A549 (cell line): ENCODE data around the gene LPAR1. TPM values are rescaled to one million over a fixed set of nuclear protein-coding genes. Genes with fewer than 3 reads are reported as not detected.

Experiments
- ATAC-seq, 2 experiments: fragments of 200-7000 bp in 1 of 2; fragments of >200 bp in 1 of 2; cut with Nextera tagmentation in 1 of 2; cut with Tn5 transposase in 1 of 2; 3 replicates each; pipeline versions ENCODE4 v1.8.0 to v1.9.1; 2018 to 2020; ENCODE audit warnings: mild to moderate bottlenecking in 1 of 2, moderate library complexity in 1 of 2
- CTCF ChIA-PET: fragments of 300-600 bp; sonication (Branson Sonifier 250); formaldehyde crosslinking; extraction: SDS; loops from one replicate; lab custom pipeline; 2021; ENCODE audit warnings: antibody characterized with exemption, inconsistent platforms; lab: Yijun Ruan, JAX
- POLR2A ChIA-PET: fragments of 350-600 bp; formaldehyde crosslinking; extraction: SDS; loops from one replicate; lab custom pipeline; 2021; ENCODE audit warnings: antibody characterized with exemption, inconsistent platforms; lab: Yijun Ruan, JAX
- DNase-seq, 2 experiments: peaks; one replicate each; pipeline versions ENCODE4 v3.0.0 to v3.0.0-alpha.2; 2011 to 2016; ENCODE audit warnings: low read depth in 1 of 2, low spot score in 1 of 2
- FAIRE-seq: peaks from 2 replicates; lab custom pipeline; 2011; peaks lifted over from hg19 to GRCh38; lab: Jason Lieb, UNC
- H3K27ac ChIP-seq, 2 experiments: fragments of >200 bp; sonication (Bioruptor Twin); formaldehyde crosslinking; 3 replicates each; pipeline ENCODE4 v1.5.1; 2016 to 2017
- H3K4me1 ChIP-seq: fragments of >200 bp; sonication (Bioruptor Twin); formaldehyde crosslinking; 3 replicates; pipeline ENCODE4 v1.6.1; 2016
- H3K4me2 ChIP-seq: fragments of >200 bp; sonication (Bioruptor Twin); formaldehyde crosslinking; 3 replicates; pipeline ENCODE4 v1.6.1; 2016
- H3K4me3 ChIP-seq: fragments of >200 bp; sonication (Bioruptor Twin); formaldehyde crosslinking; 3 replicates; pipeline ENCODE4 v1.5.1; 2016
- H3K9me3 ChIP-seq: fragments of >200 bp; sonication (Bioruptor Twin); formaldehyde crosslinking; 3 replicates; pipeline ENCODE4 v1.6.1; 2016
- BHLHE40 ChIP-seq: IDR thresholded peaks from 2 replicates; pipeline ENCODE4 v1.6.1; 2012; ENCODE audit warnings: low read depth, low read length, inconsistent platforms
- CBX2 ChIP-seq: fragments of 200-600 bp; sonication (generic); IDR thresholded peaks from 2 replicates; pipeline ENCODE4 v1.6.1; 2016; ENCODE audit warnings: low read depth, mild to moderate bottlenecking, borderline replicate concordance
- CBX8 ChIP-seq: fragments of 200-600 bp; sonication (generic); IDR thresholded peaks from 2 replicates; pipeline ENCODE4 v1.6.1; 2016
- CEBPB ChIP-seq, 2 experiments: fragments of >200 bp in 1 of 2; sonication (Bioruptor Twin) in 1 of 2; formaldehyde crosslinking in 1 of 2; IDR thresholded peaks; 2 replicates each; pipeline ENCODE4 v1.6.1; 2012 to 2016
- CHD2 ChIP-seq: fragments of 150-350 bp; IDR thresholded peaks from 2 replicates; pipeline ENCODE4 v1.6.1; 2014; ENCODE audit warnings: low read length; ENCODE audit not compliant: partially characterized antibody
- CHD4 ChIP-seq: fragments of 200-600 bp; sonication (generic); IDR thresholded peaks from 2 replicates; pipeline ENCODE4 v1.6.1; 2016; ENCODE audit warnings: antibody characterized with exemption, mild to moderate bottlenecking, borderline replicate concordance
- CTCF ChIP-seq: fragments of >200 bp; sonication (Bioruptor Twin); formaldehyde crosslinking; IDR thresholded peaks from 3 replicates; pipeline ENCODE4 v1.5.1; 2016
- E2F6 ChIP-seq: IDR thresholded peaks from 2 replicates; pipeline ENCODE4 v1.6.1; 2012; ENCODE audit warnings: low read depth, borderline replicate concordance
- EP300 ChIP-seq, 2 experiments: fragments of >200 bp; sonication (Bioruptor Twin); formaldehyde crosslinking; IDR thresholded peaks; 2 replicates in 1 of 2; 3 replicates in 1 of 2; pipeline ENCODE4 v1.6.1; 2016 to 2017
- FOXS1 ChIP-seq: fragments of 250-450 bp; sonication (Bioruptor Pico); IDR thresholded peaks from 2 replicates; pipeline ENCODE4 v1.5.0; 2020; ENCODE audit warnings: mild to moderate bottlenecking, moderate library complexity
- GATA3 ChIP-seq: IDR thresholded peaks from 2 replicates; pipeline ENCODE4 v1.6.1; 2012; ENCODE audit warnings: borderline replicate concordance
- HDAC2 ChIP-seq: fragments of 200-600 bp; sonication (generic); IDR thresholded peaks from 2 replicates; pipeline ENCODE4 v1.6.1; 2016
- HEYL ChIP-seq: fragments of 250-450 bp; sonication (Bioruptor Pico); IDR thresholded peaks from 2 replicates; pipeline ENCODE4 v1.8.0; 2021; ENCODE audit warnings: mild to moderate bottlenecking, moderate library complexity
- HMGXB4 ChIP-seq: fragments of 250-450 bp; sonication (Bioruptor Pico); IDR thresholded peaks from 2 replicates; pipeline ENCODE4 v1.5.0; 2021; ENCODE audit warnings: mild to moderate bottlenecking, moderate library complexity, borderline replicate concordance
- HOXB5 ChIP-seq: fragments of 250-450 bp; sonication (Bioruptor Pico); IDR thresholded peaks from 2 replicates; pipeline ENCODE4 v1.5.0; 2020; ENCODE audit warnings: mild to moderate bottlenecking, moderate library complexity
- JUN ChIP-seq, 2 experiments: fragments of >200 bp; sonication (Bioruptor Twin); formaldehyde crosslinking; IDR thresholded peaks; 2 replicates in 1 of 2; 3 replicates in 1 of 2; pipeline ENCODE4 v1.6.1; 2016 to 2017
- KDM1A ChIP-seq: fragments of 200-600 bp; sonication (generic); IDR thresholded peaks from 2 replicates; pipeline ENCODE4 v1.6.1; 2016; ENCODE audit warnings: low read depth, mild to moderate bottlenecking
- KDM5A ChIP-seq: fragments of 200-600 bp; sonication (generic); IDR thresholded peaks from 2 replicates; pipeline ENCODE4 v1.6.1; 2016; ENCODE audit warnings: antibody characterized with exemption, mild to moderate bottlenecking
- NR3C1 ChIP-seq: fragments of >200 bp; sonication (Bioruptor Twin); formaldehyde crosslinking; IDR thresholded peaks from 3 replicates; pipeline ENCODE4 v1.6.1; 2017
- PHF8 ChIP-seq: fragments of 200-600 bp; sonication (generic); IDR thresholded peaks from 2 replicates; pipeline ENCODE4 v1.6.1; 2016; ENCODE audit warnings: low read depth, mild to moderate bottlenecking, antibody characterized with exemption, moderate library complexity, borderline replicate concordance
- POLR2AphosphoS2 ChIP-seq: conservative IDR thresholded peaks from 2 replicates; pipeline ENCODE4 v1.6.1; 2012; ENCODE audit warnings: low read length, improper control_type of control experiment, inconsistent platforms
- RARB ChIP-seq: fragments of 250-450 bp; sonication (Bioruptor Pico); IDR thresholded peaks from 2 replicates; pipeline ENCODE4 v1.8.0; 2021; ENCODE audit warnings: mild to moderate bottlenecking, moderate library complexity
- REST ChIP-seq: fragments of 200-600 bp; sonication (generic); IDR thresholded peaks from 2 replicates; pipeline ENCODE4 v1.6.1; 2016; ENCODE audit warnings: antibody characterized with exemption, mild to moderate bottlenecking, moderate library complexity
- RFX5 ChIP-seq: fragments of 450-650 bp; IDR thresholded peaks from 2 replicates; pipeline ENCODE4 v1.7.1; 2014; ENCODE audit warnings: antibody characterized with exemption, mild to moderate bottlenecking, moderate library complexity
- RNF2 ChIP-seq: fragments of 200-600 bp; sonication (generic); IDR thresholded peaks from 2 replicates; pipeline ENCODE4 v1.6.1; 2016; ENCODE audit warnings: low read depth, mild to moderate bottlenecking, antibody characterized with exemption, moderate library complexity, borderline replicate concordance
- TFCP2L1 ChIP-seq: fragments of 250-450 bp; sonication (Bioruptor Pico); IDR thresholded peaks from 2 replicates; pipeline ENCODE4 v1.5.0; 2021; ENCODE audit warnings: mild to moderate bottlenecking
- TP53 ChIP-seq: fragments of 250-450 bp; sonication (Bioruptor Pico); IDR thresholded peaks from 2 replicates; pipeline ENCODE4 v1.5.0; 2021; ENCODE audit warnings: mild to moderate bottlenecking, moderate library complexity
- ZC3H11A ChIP-seq: fragments of 450-650 bp; IDR thresholded peaks from 2 replicates; pipeline ENCODE4 v1.6.1; 2014; ENCODE audit warnings: antibody characterized with exemption, mild to moderate bottlenecking
- ZSCAN20 ChIP-seq: fragments of 250-450 bp; sonication (Bioruptor Pico); IDR thresholded peaks from 2 replicates; pipeline ENCODE4 v1.8.0; 2022; ENCODE audit warnings: mild to moderate bottlenecking, moderate library complexity
- WGBS: methylation state at CpG from one replicate; pipeline ENCODE4 v1.1.6; 2017; ENCODE audit errors: missing lambda C conversion rate; 5-methylcytosine and 5-hydroxymethylcytosine counted together
- polyA plus RNA-seq, 4 experiments: library from polyadenylated mRNA; depleted of rRNA in 3 of 4; stranded (reverse); fragments of >200 nt; fragmentation: RNase III in 1 of 4; extraction: RNeasy Plus Mini Kit Qiagen cat#74134 plus additional on column Dnase treatment in 1 of 4; gene quantifications; 2 replicates in 3 of 4; 3 replicates in 1 of 4; pipeline ENCODE4 v1.2.3, GENCODE V29; 2011 to 2017

LPAR1 gene
- polyA plus RNA-seq, 2 of the 4 experiments (the other 2 are of a cell fraction) = 15.8 to 33.7 TPM

GRCh38 chr9:110936237-110936636 lies 102.0 kb downstream of the LPAR1 start:
- WGBS = 90% methylated on average over 3 of the region's 3 CpGs
- Histone ChIP-seq H3K9me3 (peaks cover under 1% of the 10 kb centered on the region; the same call in 1 of the 3 replicates), H3K27ac (no peak overlapping the region), H3K4me1 (0 out of 3 replicates have a peak, but pooled peaks cover 3% of the 10 kb centered on the region), H3K4me3 (no peak overlapping the region), H3K4me2 (no peak overlapping the region)
- POLR2A ChIA-PET = no interaction called here
- FAIRE-seq (no peak), ATAC-seq (no peak), DNase-seq (no peak)
- CTCF ChIA-PET = interaction anchor here (1.0 to 1.4 kb wide), 2 partner anchors 10 to 22 kb away, joined by 3 read pairs; no protein-coding TSS in a partner anchor
- TF ChIP-seq RNF2 (no peak), TP53 (CRISPR knock-in tag) (no peak), EP300 (IDR thresholded peaks at IDR 0.05) (no peak), CBX2 (no peak), NR3C1 (no peak), CEBPB (IDR thresholded peaks at IDR 0.05) (no peak), CTCF (no peak), E2F6 (no peak), KDM5A (no peak), BHLHE40 (no peak), RARB (CRISPR knock-in tag) (no peak), FOXS1 (CRISPR knock-in tag) (no peak), HEYL (CRISPR knock-in tag) (no peak), CHD4 (no peak), CHD2 (no peak), GATA3 (no peak), HDAC2 (no peak), KDM1A (no peak)

GRCh38 chr9:110935829-110936228 lies 102.4 kb downstream of the LPAR1 start:
- H3K9me3 ChIP-seq = peaks cover 3% of the 10 kb centered on the region; the same call in 1 of the 3 replicates
- TF ChIP-seq KDM5A = no peak
- no peak for TF ChIP-seq TFCP2L1 (CRISPR knock-in tag)
- TF ChIP-seq NR3C1 = no peak
- TF ChIP-seq JUN (IDR thresholded peaks at IDR 0.05) = no peak
- no peak for TF ChIP-seq KDM1A
- TF ChIP-seq REST = no peak
- no peak for TF ChIP-seq PHF8
- no peak for TF ChIP-seq HMGXB4
- no peak for TF ChIP-seq RFX5
- TF ChIP-seq ZC3H11A = no peak
- no peak for TF ChIP-seq CBX8
- TF ChIP-seq FOXS1 (CRISPR knock-in tag) = no peak
- no peak for TF ChIP-seq CTCF
- TF ChIP-seq POLR2AphosphoS2 = no peak
- TF ChIP-seq HOXB5 (CRISPR knock-in tag) = no peak
- TF ChIP-seq ZSCAN20 (CRISPR knock-in tag) = no peak
- ChIA-PET POLR2A (no interaction called here), CTCF (interaction anchor here (1.0 to 1.4 kb wide), 3 partner anchors 10 to 21 kb away, joined by 3 read pairs; no protein-coding TSS in a partner anchor)
- no peak overlapping the region for H3K4me3 ChIP-seq
- WGBS = 77% methylated on average over 3 of the region's 3 CpGs
- no peak for DNase-seq
- H3K4me2 ChIP-seq = no peak overlapping the region
- H3K4me1 ChIP-seq = 0 out of 3 replicates have a peak, but pooled peaks cover 3% of the 10 kb centered on the region
- no peak for ATAC-seq
- no peak overlapping the region for H3K27ac ChIP-seq
- no peak for FAIRE-seq
